Ishikawa (cell line): ENCODE results near the gene ANKDD1A.

Source experiments
- EGR1 ChIP-seq: IDR thresholded peaks from 2 replicates; pipeline ENCODE4 v1.6.1; 2012
- EP300 ChIP-seq: IDR thresholded peaks from 2 replicates; pipeline ENCODE4 v1.6.1; 2012; ENCODE audit warnings: borderline replicate concordance
- FOXM1 ChIP-seq: IDR thresholded peaks from 2 replicates; pipeline ENCODE4 v1.6.1; 2012; ENCODE audit warnings: low read depth, borderline replicate concordance
- RAD21 ChIP-seq: IDR thresholded peaks from 2 replicates; pipeline ENCODE4 v1.6.1; 2012; ENCODE audit warnings: low read depth
- TAF1 ChIP-seq: IDR thresholded peaks from 2 replicates; pipeline ENCODE4 v1.6.1; 2012; ENCODE audit warnings: low read depth, mild to moderate bottlenecking
- YY1 ChIP-seq: IDR thresholded peaks from 2 replicates; pipeline ENCODE4 v1.6.1; 2012; ENCODE audit warnings: low read depth
- TF ChIP-seq, protein P1 (sequence below): IDR thresholded peaks from 2 replicates; pipeline ENCODE4 v1.6.1; 2012; ENCODE audit warnings: low read depth, mild to moderate bottlenecking
- TF ChIP-seq, protein P2 (sequence below): IDR thresholded peaks from 2 replicates; pipeline ENCODE4 v1.6.1; 2012
- TF ChIP-seq, protein P3 (sequence below): IDR thresholded peaks from 2 replicates; pipeline ENCODE4 v1.6.1; 2012

DNA sequence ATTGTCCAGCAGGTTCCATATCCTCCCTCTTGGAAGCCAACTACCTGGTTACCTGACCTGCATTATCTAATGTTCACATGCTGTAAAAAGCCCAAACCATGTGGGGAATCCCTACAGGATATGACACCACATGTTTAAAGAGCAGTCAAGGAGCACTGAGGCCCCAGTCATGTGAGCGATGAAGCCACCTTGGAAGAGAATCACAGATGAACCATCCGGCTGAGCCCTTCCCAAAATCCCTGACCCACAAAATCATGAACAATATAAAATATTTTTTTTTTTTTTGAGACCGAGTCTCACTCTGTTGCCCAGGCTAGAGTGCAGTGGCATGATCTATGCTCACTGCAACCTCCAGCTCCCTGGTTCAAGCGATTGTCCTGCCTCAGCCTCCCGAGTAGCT, 10.6 kb upstream of the ANKDD1A start:
- TF ChIP-seq, protein P1, sequence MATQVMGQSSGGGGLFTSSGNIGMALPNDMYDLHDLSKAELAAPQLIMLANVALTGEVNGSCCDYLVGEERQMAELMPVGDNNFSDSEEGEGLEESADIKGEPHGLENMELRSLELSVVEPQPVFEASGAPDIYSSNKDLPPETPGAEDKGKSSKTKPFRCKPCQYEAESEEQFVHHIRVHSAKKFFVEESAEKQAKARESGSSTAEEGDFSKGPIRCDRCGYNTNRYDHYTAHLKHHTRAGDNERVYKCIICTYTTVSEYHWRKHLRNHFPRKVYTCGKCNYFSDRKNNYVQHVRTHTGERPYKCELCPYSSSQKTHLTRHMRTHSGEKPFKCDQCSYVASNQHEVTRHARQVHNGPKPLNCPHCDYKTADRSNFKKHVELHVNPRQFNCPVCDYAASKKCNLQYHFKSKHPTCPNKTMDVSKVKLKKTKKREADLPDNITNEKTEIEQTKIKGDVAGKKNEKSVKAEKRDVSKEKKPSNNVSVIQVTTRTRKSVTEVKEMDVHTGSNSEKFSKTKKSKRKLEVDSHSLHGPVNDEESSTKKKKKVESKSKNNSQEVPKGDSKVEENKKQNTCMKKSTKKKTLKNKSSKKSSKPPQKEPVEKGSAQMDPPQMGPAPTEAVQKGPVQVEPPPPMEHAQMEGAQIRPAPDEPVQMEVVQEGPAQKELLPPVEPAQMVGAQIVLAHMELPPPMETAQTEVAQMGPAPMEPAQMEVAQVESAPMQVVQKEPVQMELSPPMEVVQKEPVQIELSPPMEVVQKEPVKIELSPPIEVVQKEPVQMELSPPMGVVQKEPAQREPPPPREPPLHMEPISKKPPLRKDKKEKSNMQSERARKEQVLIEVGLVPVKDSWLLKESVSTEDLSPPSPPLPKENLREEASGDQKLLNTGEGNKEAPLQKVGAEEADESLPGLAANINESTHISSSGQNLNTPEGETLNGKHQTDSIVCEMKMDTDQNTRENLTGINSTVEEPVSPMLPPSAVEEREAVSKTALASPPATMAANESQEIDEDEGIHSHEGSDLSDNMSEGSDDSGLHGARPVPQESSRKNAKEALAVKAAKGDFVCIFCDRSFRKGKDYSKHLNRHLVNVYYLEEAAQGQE, result no peak
- no peak for TF ChIP-seq EP300
- TF ChIP-seq, protein P2, sequence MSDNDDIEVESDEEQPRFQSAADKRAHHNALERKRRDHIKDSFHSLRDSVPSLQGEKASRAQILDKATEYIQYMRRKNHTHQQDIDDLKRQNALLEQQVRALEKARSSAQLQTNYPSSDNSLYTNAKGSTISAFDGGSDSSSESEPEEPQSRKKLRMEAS, result no peak
- TF ChIP-seq TAF1, result no peak
- TF ChIP-seq YY1, result no peak
- TF ChIP-seq, protein P3, sequence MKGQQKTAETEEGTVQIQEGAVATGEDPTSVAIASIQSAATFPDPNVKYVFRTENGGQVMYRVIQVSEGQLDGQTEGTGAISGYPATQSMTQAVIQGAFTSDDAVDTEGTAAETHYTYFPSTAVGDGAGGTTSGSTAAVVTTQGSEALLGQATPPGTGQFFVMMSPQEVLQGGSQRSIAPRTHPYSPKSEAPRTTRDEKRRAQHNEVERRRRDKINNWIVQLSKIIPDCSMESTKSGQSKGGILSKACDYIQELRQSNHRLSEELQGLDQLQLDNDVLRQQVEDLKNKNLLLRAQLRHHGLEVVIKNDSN, result no peak
- no peak for TF ChIP-seq FOXM1
- no peak for TF ChIP-seq RAD21
- no peak for TF ChIP-seq EGR1
